ENCODE results near the gene CHD6.

The CHD6 gene

GRCh38 chr20:41482647-41483552 is 135.3 kb downstream of the CHD6 start:
- no peaks in the 10 kb centered on the region for H3K4me1 ChIP-seq
- no peak overlapping the region for H3K4me2 ChIP-seq (ENCODE audit: low read length)
- peaks cover 4% of the 10 kb centered on the region for H3K9me3 ChIP-seq (ENCODE audit: control insufficient read depth, low read length)
- H3K9ac ChIP-seq, result no peak overlapping the region
- H3K36me3 ChIP-seq (ENCODE audit: control insufficient read depth, insufficient read depth, low read length), result no peaks in the 10 kb centered on the region
- H3K27me3 ChIP-seq (ENCODE audit: control insufficient read depth, insufficient read depth, low read length), result no peaks in the 10 kb centered on the region
- TF ChIP-seq CTCF (IDR thresholded peaks at IDR 0.05), result no peak
- H2AFZ ChIP-seq, result no peak overlapping the region
- H3K27ac ChIP-seq, result no peak overlapping the region
- no peaks in the 10 kb centered on the region for H3K79me2 ChIP-seq
- no peak overlapping the region for H3K4me3 ChIP-seq (ENCODE audit: low read depth, low read length)

GRCh38 chr20:41480054-41480770 is 138.0 kb downstream of the CHD6 start:
- Histone ChIP-seq H3K4me2 (ENCODE audit: low read length) (no peak overlapping the region), H3K79me2 (no peaks in the 10 kb centered on the region), H3K4me3 (ENCODE audit: low read depth, low read length) (no peak overlapping the region), H3K9ac (no peak overlapping the region), H3K36me3 (ENCODE audit: control insufficient read depth, insufficient read depth, low read length) (no peaks in the 10 kb centered on the region), H3K27ac (no peak overlapping the region), H3K9me3 (ENCODE audit: control insufficient read depth, low read length) (peaks cover 4% of the 10 kb centered on the region), H2AFZ (no peak overlapping the region), H3K4me1 (peaks cover 10% of the 10 kb centered on the region), H3K27me3 (ENCODE audit: control insufficient read depth, insufficient read depth, low read length) (no peaks in the 10 kb centered on the region)
- TF ChIP-seq CTCF (IDR thresholded peaks at IDR 0.05), result no peak

- no peaks in the 10 kb centered on the region for H3K27me3 ChIP-seq (ENCODE audit: control insufficient read depth, insufficient read depth, low read length)
- H3K9ac ChIP-seq, result no peak overlapping the region
- no peak for TF ChIP-seq CTCF (IDR thresholded peaks at IDR 0.05)
- no peak overlapping the region for H2AFZ ChIP-seq
- no peak overlapping the region for H3K27ac ChIP-seq
- no peaks in the 10 kb centered on the region for H3K79me2 ChIP-seq
- H3K4me2 ChIP-seq (ENCODE audit: low read length), result no peak overlapping the region
- H3K4me3 ChIP-seq (ENCODE audit: low read depth, low read length), result no peak overlapping the region
- peaks cover 10% of the 10 kb centered on the region for H3K4me1 ChIP-seq
- H3K36me3 ChIP-seq (ENCODE audit: control insufficient read depth, insufficient read depth, low read length), result no peaks in the 10 kb centered on the region
- peaks cover 4% of the 10 kb centered on the region for H3K9me3 ChIP-seq (ENCODE audit: control insufficient read depth, low read length)
These were observed 139.1 kb downstream of the CHD6 start for GRCh38 chr20:41479113-41479512.

DNA sequence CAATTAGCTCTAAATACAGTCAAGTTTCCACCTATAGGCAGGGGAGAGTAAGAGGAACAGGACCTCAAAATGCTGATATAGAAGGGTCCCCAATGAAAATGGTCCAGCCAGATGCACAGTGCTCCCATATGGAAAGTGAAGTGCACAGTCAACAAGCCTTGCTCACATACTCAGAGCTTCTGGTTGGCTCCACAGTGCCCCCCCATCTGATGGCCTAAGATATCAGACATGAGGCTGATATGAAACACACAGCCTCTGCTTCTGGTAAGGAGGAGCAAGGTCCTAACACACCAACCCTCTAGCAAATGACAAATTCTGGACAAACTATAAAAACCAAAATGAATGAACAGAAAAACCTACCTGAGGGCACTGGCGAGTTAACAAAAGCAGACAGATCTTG is 140.2 kb downstream of the CHD6 start:
- Histone ChIP-seq H3K9ac (no peak overlapping the region), H2AFZ (no peak overlapping the region), H3K27ac (no peak overlapping the region), H3K4me2 (ENCODE audit: low read length) (no peak overlapping the region), H3K36me3 (ENCODE audit: control insufficient read depth, insufficient read depth, low read length) (no peaks in the 10 kb centered on the region), H3K27me3 (ENCODE audit: control insufficient read depth, insufficient read depth, low read length) (no peaks in the 10 kb centered on the region), H3K79me2 (no peaks in the 10 kb centered on the region), H3K4me3 (ENCODE audit: low read depth, low read length) (no peak overlapping the region), H3K4me1 (peaks cover 10% of the 10 kb centered on the region), H3K9me3 (ENCODE audit: control insufficient read depth, low read length) (peaks cover 4% of the 10 kb centered on the region)
- no peak for TF ChIP-seq CTCF (IDR thresholded peaks at IDR 0.05)

All from parathyroid adenoma (tissue), 2 donors.